ENCODE data around the gene OPTN. TPM values are rescaled to one million over a fixed set of nuclear protein-coding genes. Genes with fewer than 3 reads are reported as not detected.
"Not testable (repeated sequence)": the region's sequence is repeated elsewhere in the genome, so short reads cannot be mapped to it uniquely, and the experiment has no call there.

The OPTN gene
- total and polyA plus RNA-seq, 7 donors: 113 to 561 (median 390) TPM

- DNase-seq (no peak), ATAC-seq (no peak)
- TF ChIP-seq CTCF (IDR thresholded peaks at IDR 0.05): no peak
- 92 to 100% (median 94%) methylated on average over 1 of the region's 1 CpG for WGBS, 3 donors
- intact Hi-C loops (cut with DNase I): no loop called here
- Histone ChIP-seq H3K4me3 (no peak overlapping the region), H3K4me1 (no peaks in the 10 kb centered on the region), H3K9me3 (no peaks in the 10 kb centered on the region), H3K27ac (no peak overlapping the region), H3K27me3 (ENCODE audit: insufficient read depth in 3 of 3, low read length in 2 of 3) (no peaks in the 10 kb centered on the region), H3K36me3 (ENCODE audit: insufficient read depth in 1 of 2, low read depth in 1 of 2) (peaks cover 4 to 54% of the 10 kb centered on the region in 2 donors)
These were observed 43.8 kb downstream of the OPTN start for GRCh38 chr10:13143766-13144165.

DNA sequence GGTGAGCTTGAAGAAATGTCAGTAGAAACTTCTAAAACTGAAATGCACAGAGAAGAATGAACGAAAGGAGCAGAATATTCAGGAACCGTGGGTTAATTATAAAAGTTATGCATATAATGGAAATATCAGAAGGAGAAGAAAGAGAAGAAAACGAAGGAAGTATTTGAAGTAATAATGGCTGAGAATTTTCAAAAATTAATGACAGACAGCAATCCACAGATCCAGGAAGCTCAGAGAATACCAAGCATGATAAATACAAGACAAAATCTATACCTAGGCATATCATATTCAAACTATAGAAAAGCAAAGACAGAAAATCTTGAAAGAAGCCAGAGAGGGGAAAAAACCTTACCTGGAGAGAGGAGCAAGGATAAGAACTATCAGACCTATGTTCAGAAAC lies 44.9 kb downstream of the OPTN start:
- intact Hi-C loops (cut with DNase I): no loop called here
- H3K27me3 ChIP-seq (ENCODE audit: insufficient read depth in 3 of 3, low read length in 2 of 3): no peaks in the 10 kb centered on the region
- TF ChIP-seq CTCF (IDR thresholded peaks at IDR 0.05): no peak
- H3K36me3 ChIP-seq (ENCODE audit: insufficient read depth in 1 of 2, low read depth in 1 of 2): peaks cover 4 to 45% of the 10 kb centered on the region in 2 donors
- WGBS, 3 donors: 74 to 98% (median 96%) methylated on average over 3 of the region's 3 CpGs
- DNase-seq (no peak), ATAC-seq (no peak)
- no peak overlapping the region for H3K4me3 ChIP-seq
- H3K4me1 ChIP-seq: no peaks in the 10 kb centered on the region
- H3K27ac ChIP-seq: no peak overlapping the region
- H3K9me3 ChIP-seq: no peaks in the 10 kb centered on the region

DNA sequence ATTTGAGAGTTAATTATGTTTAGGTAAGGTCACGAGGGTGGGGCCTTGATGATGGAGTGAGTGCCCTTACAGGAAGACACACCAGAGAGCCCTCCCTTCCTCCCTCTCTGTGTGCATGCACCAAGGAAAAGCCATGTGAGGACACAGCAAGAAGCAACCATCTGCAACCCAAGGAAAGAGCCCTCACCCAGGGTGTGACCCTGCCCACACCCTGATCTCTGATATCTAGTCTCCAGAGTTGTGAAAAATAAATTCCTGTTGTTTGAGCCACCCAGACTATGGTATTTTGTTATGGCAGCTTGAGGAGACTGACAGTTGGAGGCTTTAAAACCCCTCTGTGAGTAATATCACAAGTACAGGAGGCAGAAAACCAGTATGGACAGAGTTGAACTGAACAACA lies 46.4 kb downstream of the OPTN start:
- Histone ChIP-seq H3K27me3 (ENCODE audit: insufficient read depth in 3 of 3, low read length in 2 of 3) (no peaks in the 10 kb centered on the region), H3K27ac (no peak overlapping the region), H3K4me1 (no peaks in the 10 kb centered on the region), H3K36me3 (ENCODE audit: insufficient read depth in 1 of 2, low read depth in 1 of 2) (peaks cover 0 to 29% of the 10 kb centered on the region in 2 donors), H3K9me3 (no peaks in the 10 kb centered on the region), H3K4me3 (no peak overlapping the region)
- TF ChIP-seq CTCF (IDR thresholded peaks at IDR 0.05): no peak
- 76 to 91% (median 80%) methylated on average over 1 of the region's 1 CpG for WGBS, 3 donors
- ATAC-seq (peak in 2 of 4 donors; percentile 34 to 41), DNase-seq (no peak)
- intact Hi-C loops (cut with DNase I): no loop called here

DNA sequence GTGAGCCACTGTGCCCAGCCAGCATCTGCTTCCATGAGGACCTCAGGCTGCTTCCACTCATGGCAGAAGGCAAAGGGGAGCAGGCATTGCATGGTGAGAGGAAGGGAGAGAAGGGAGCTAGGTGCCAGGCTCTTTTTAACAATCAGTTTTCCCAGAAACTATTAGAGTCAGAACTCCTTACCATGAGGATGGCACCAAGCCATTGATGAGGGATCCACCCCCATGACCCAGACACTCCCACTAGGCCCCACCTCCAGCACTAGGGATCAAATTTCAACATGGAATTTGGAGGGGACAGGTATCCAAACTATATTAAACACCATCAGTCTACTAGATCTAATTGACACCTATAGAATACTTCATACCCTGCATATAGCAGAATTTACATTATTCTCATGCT lies 47.2 kb downstream of the OPTN start:
- ATAC-seq (no peak), DNase-seq (no peak)
- Histone ChIP-seq H3K27ac (no peak overlapping the region), H3K4me1 (no peaks in the 10 kb centered on the region), H3K9me3 (no peaks in the 10 kb centered on the region), H3K36me3 (ENCODE audit: insufficient read depth in 1 of 2, low read depth in 1 of 2) (peaks cover 0 to 21% of the 10 kb centered on the region in 2 donors), H3K4me3 (no peak overlapping the region), H3K27me3 (ENCODE audit: insufficient read depth in 3 of 3, low read length in 2 of 3) (no peaks in the 10 kb centered on the region)
- intact Hi-C loops (cut with DNase I): no loop called here
- TF ChIP-seq CTCF (IDR thresholded peaks at IDR 0.05): no peak

- no peak for DNase-seq
- Histone ChIP-seq H3K4me3 (no peak overlapping the region), H3K4me1 (no peaks in the 10 kb centered on the region), H3K9me3 (no peaks in the 10 kb centered on the region), H3K27me3 (ENCODE audit: insufficient read depth in 3 of 3, low read length in 2 of 3) (no peaks in the 10 kb centered on the region), H3K27ac (no peak overlapping the region), H3K36me3 (ENCODE audit: insufficient read depth in 1 of 2, low read depth in 1 of 2) (no peaks in the 10 kb centered on the region)
- no peak for TF ChIP-seq CTCF (IDR thresholded peaks at IDR 0.05)
- intact Hi-C loops (cut with DNase I): no loop called here
- ATAC-seq: no peak
- WGBS, 3 donors: 89 to 98% (median 96%) methylated on average over 3 of the region's 3 CpGs
These were observed 52.3 kb downstream of the OPTN start for GRCh38 chr10:13152296-13152695.

- H3K9me3 ChIP-seq; intact Hi-C loops (cut with DNase I); DNase-seq; H3K4me3 ChIP-seq; ATAC-seq; H3K36me3 ChIP-seq (ENCODE audit: insufficient read depth in 1 of 2, low read depth in 1 of 2); H3K4me1 ChIP-seq; H3K27me3 ChIP-seq (ENCODE audit: insufficient read depth in 3 of 3, low read length in 2 of 3); H3K27ac ChIP-seq: not testable (repeated sequence)
- WGBS, 3 donors: 84 to 91% (median 86%) methylated on average over 4 of the region's 4 CpGs
These were observed 55.9 kb downstream of the OPTN start for GRCh38 chr10:13155860-13156259.

All from psoas muscle (tissue), 8 donors.